SK-N-SH treated with all-trans-retinoic acid at 6 μM for 48 hours (cell line): ENCODE measurements around the gene CACNA2D3.

Experiments
- ATAC-seq: fragments of 200-7000 bp; cut with Tn5 transposase; 3 replicates; pipeline ENCODE4 v1.9.1; 2020; ENCODE audit warnings: mild to moderate bottlenecking, moderate library complexity
- ARNTL ChIP-seq: fragments of 450-650 bp; formaldehyde crosslinking; IDR thresholded peaks from 2 replicates; pipeline ENCODE4 v1.5.0; 2020; ENCODE audit warnings: low read depth, mild to moderate bottlenecking, moderate library complexity, borderline replicate concordance
- BACH2 ChIP-seq: fragments of 250-450 bp; sonication (Bioruptor Pico); IDR thresholded peaks from 2 replicates; pipeline ENCODE4 v1.9.0; 2021; ENCODE audit warnings: mild to moderate bottlenecking, borderline replicate concordance
- CSDC2 ChIP-seq: fragments of 250-450 bp; sonication (Bioruptor Pico); IDR thresholded peaks from 2 replicates; pipeline ENCODE4 v1.5.0; 2020; ENCODE audit warnings: mild to moderate bottlenecking, moderate library complexity
- ESRRG ChIP-seq: fragments of 250-450 bp; sonication (Bioruptor Pico); IDR thresholded peaks from 2 replicates; pipeline ENCODE4 v1.6.1; 2021; ENCODE audit warnings: mild to moderate bottlenecking
- GLIS3 ChIP-seq: fragments of 250-450 bp; sonication (Bioruptor Pico); IDR thresholded peaks from 2 replicates; pipeline ENCODE4 v1.5.0; 2020; ENCODE audit warnings: mild to moderate bottlenecking, moderate library complexity
- ISL1 ChIP-seq: fragments of 250-450 bp; sonication (Bioruptor Pico); IDR thresholded peaks from 2 replicates; pipeline ENCODE4 v2.1.2; 2022; ENCODE audit warnings: mild to moderate bottlenecking, moderate library complexity
- OSR1 ChIP-seq: fragments of 250-450 bp; sonication (Bioruptor Pico); IDR thresholded peaks from 2 replicates; pipeline ENCODE4 v1.8.0; 2022; ENCODE audit warnings: moderate library complexity, mild to moderate bottlenecking, inconsistent platforms
- PATZ1 ChIP-seq: fragments of 250-450 bp; sonication (Bioruptor Pico); IDR thresholded peaks from 2 replicates; pipeline ENCODE4 v1.8.0; 2020; ENCODE audit warnings: mild to moderate bottlenecking, moderate library complexity, borderline replicate concordance
- PPARA ChIP-seq: fragments of 250-450 bp; sonication (Bioruptor Pico); IDR thresholded peaks from 2 replicates; pipeline ENCODE4 v1.5.0; 2020; ENCODE audit warnings: mild to moderate bottlenecking, borderline replicate concordance
- RARB ChIP-seq: fragments of 250-450 bp; sonication (Bioruptor Pico); IDR thresholded peaks from 2 replicates; pipeline ENCODE4 v1.8.0; 2021; ENCODE audit warnings: mild to moderate bottlenecking, moderate library complexity
- SNAI2 ChIP-seq: fragments of 250-450 bp; sonication (Bioruptor Pico); IDR thresholded peaks from 2 replicates; pipeline ENCODE4 v1.5.0; 2020; ENCODE audit warnings: mild to moderate bottlenecking, moderate library complexity
- TOX ChIP-seq: fragments of 250-450 bp; sonication (Bioruptor Pico); IDR thresholded peaks from 2 replicates; pipeline ENCODE4 v1.8.0; 2021; ENCODE audit warnings: mild to moderate bottlenecking, moderate library complexity, borderline replicate concordance
- ZC3H10 ChIP-seq: fragments of 250-450 bp; sonication (Bioruptor Pico); IDR thresholded peaks from 2 replicates; pipeline ENCODE4 v1.5.1; 2021; ENCODE audit warnings: mild to moderate bottlenecking, moderate library complexity
- ZFP3 ChIP-seq: fragments of 250-450 bp; sonication (Bioruptor Pico); IDR thresholded peaks from 2 replicates; pipeline ENCODE4 v1.5.0; 2020; ENCODE audit warnings: mild to moderate bottlenecking, moderate library complexity
- ZNF565 ChIP-seq: fragments of 450-650 bp; formaldehyde crosslinking; conservative IDR thresholded peaks from 2 replicates; pipeline ENCODE4 v1.5.0; 2020; ENCODE audit warnings: low read depth, mild to moderate bottlenecking, moderate library complexity
- ZNF70 ChIP-seq: fragments of 450-650 bp; formaldehyde crosslinking; IDR thresholded peaks from 2 replicates; pipeline ENCODE4 v1.5.0; 2020; ENCODE audit warnings: mild to moderate bottlenecking, moderate library complexity
- ZNF8 ChIP-seq: fragments of 450-650 bp; formaldehyde crosslinking; IDR thresholded peaks from 2 replicates; pipeline ENCODE4 v1.5.0; 2020; ENCODE audit warnings: mild to moderate bottlenecking, moderate library complexity
- TF ChIP-seq, protein P1 (sequence below): fragments of 250-450 bp; sonication (Bioruptor Pico); IDR thresholded peaks from 2 replicates; pipeline ENCODE4 v1.8.0; 2021; ENCODE audit warnings: low read depth, mild to moderate bottlenecking, moderate library complexity, borderline replicate concordance
- TF ChIP-seq, protein P2 (sequence below): fragments of 250-450 bp; sonication (Bioruptor Pico); IDR thresholded peaks from 2 replicates; pipeline ENCODE4 v1.5.1; 2020; ENCODE audit warnings: low read depth, mild to moderate bottlenecking, moderate library complexity
- TF ChIP-seq, protein P3 (sequence below): fragments of 250-450 bp; sonication (Bioruptor Pico); IDR thresholded peaks from 2 replicates; pipeline ENCODE4 v1.5.0; 2020; ENCODE audit warnings: mild to moderate bottlenecking, moderate library complexity

Gene CACNA2D3

DNA sequence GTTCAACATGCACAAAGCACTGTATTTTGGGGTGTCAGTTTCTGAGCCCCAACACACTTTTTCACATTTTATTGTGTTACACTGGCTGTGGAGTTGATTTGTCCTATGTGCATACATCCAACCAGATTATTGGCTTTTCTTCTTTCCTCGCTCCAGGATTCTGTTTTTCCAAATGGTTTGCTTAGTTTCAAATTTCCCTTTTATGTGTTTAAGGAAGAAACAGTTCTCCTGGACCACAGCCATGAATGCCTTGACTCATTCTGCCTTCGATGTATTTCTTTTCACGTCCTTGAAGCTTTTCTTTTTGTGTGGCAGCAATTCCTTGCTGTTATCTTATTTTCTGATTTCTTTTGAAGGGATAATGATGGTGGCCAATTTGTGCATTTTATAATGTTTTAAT is 53.8 kb downstream of the CACNA2D3 start:
- TF ChIP-seq ISL1 (CRISPR knock-in tag) (no peak), ZFP3 (no peak), PPARA (no peak), SNAI2 (CRISPR knock-in tag) (no peak), BACH2 (CRISPR knock-in tag) (no peak), ZNF565 (CRISPR knock-in tag) (no peak), ESRRG (no peak)
- TF ChIP-seq, protein P1, sequence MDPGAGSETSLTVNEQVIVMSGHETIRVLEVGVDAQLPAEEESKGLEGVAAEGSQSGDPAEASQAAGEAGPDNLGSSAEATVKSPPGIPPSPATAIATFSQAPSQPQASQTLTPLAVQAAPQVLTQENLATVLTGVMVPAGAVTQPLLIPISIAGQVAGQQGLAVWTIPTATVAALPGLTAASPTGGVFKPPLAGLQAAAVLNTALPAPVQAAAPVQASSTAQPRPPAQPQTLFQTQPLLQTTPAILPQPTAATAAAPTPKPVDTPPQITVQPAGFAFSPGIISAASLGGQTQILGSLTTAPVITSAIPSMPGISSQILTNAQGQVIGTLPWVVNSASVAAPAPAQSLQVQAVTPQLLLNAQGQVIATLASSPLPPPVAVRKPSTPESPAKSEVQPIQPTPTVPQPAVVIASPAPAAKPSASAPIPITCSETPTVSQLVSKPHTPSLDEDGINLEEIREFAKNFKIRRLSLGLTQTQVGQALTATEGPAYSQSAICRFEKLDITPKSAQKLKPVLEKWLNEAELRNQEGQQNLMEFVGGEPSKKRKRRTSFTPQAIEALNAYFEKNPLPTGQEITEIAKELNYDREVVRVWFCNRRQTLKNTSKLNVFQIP, result no peak
- no peak for ATAC-seq

- TF ChIP-seq ESRRG (no peak), PPARA (no peak), ZC3H10 (CRISPR knock-in tag) (no peak)
- no peak for ATAC-seq
Measured at GRCh38 chr3:54177816-54178215, 55.5 kb downstream of the CACNA2D3 start.

DNA sequence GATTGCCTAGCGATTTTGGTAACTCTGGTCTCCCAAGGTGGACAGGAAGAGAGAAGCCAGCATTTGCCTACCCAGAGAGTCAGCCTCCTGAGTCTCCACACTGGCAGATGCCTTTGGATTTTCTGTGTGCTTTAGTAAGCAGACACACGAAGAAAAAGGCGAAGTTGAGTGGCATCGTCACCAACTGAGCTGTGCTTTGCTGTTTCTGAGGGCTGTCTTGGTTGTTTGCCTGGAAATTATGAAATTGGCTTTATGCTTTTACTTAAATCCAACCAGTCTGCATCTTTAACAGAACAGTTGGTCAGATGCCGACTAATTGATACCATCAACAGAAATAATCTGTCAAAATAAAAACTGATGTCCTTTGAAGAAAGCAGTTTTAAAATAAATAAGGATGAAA is 56.0 kb downstream of the CACNA2D3 start:
- TF ChIP-seq TOX (CRISPR knock-in tag) (no peak), ZFP3 (no peak), RARB (CRISPR knock-in tag) (no peak), ZNF70 (CRISPR knock-in tag) (no peak), CSDC2 (CRISPR knock-in tag) (no peak), PATZ1 (CRISPR knock-in tag) (no peak), GLIS3 (CRISPR knock-in tag) (no peak)
- TF ChIP-seq, protein P2, sequence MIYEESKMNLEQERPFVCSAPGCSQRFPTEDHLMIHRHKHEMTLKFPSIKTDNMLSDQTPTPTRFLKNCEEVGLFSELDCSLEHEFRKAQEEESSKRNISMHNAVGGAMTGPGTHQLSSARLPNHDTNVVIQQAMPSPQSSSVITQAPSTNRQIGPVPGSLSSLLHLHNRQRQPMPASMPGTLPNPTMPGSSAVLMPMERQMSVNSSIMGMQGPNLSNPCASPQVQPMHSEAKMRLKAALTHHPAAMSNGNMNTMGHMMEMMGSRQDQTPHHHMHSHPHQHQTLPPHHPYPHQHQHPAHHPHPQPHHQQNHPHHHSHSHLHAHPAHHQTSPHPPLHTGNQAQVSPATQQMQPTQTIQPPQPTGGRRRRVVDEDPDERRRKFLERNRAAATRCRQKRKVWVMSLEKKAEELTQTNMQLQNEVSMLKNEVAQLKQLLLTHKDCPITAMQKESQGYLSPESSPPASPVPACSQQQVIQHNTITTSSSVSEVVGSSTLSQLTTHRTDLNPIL (CRISPR knock-in tag), result no peak
- ATAC-seq, result no peak

DNA sequence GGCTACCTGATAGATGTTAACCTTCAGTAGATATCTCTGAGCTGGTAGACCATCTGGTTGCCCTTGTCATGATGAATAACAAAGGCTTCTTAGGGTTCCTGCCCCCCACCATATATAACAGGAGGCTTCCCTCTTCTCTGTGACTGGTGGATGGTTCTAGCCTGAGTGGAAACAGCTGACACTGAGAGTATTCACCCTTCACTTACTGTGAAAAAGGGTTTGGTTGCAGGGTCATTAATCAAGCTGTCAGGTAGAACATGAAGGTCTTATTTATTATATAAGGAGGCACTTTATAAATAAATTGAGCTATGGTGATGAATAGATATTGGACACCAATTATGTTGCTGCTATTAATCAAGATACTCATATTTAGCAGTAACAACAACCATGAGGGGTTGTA is 58.6 kb downstream of the CACNA2D3 start:
- no peak for TF ChIP-seq GLIS3 (CRISPR knock-in tag)
- TF ChIP-seq ZNF8 (CRISPR knock-in tag), result no peak
- no peak for TF ChIP-seq PATZ1 (CRISPR knock-in tag)
- TF ChIP-seq ZFP3, result no peak
- TF ChIP-seq ZC3H10 (CRISPR knock-in tag), result no peak
- TF ChIP-seq ESRRG, result no peak
- TF ChIP-seq OSR1 (CRISPR knock-in tag), result no peak
- TF ChIP-seq, protein P2 (CRISPR knock-in tag), result no peak
- TF ChIP-seq, protein P3, sequence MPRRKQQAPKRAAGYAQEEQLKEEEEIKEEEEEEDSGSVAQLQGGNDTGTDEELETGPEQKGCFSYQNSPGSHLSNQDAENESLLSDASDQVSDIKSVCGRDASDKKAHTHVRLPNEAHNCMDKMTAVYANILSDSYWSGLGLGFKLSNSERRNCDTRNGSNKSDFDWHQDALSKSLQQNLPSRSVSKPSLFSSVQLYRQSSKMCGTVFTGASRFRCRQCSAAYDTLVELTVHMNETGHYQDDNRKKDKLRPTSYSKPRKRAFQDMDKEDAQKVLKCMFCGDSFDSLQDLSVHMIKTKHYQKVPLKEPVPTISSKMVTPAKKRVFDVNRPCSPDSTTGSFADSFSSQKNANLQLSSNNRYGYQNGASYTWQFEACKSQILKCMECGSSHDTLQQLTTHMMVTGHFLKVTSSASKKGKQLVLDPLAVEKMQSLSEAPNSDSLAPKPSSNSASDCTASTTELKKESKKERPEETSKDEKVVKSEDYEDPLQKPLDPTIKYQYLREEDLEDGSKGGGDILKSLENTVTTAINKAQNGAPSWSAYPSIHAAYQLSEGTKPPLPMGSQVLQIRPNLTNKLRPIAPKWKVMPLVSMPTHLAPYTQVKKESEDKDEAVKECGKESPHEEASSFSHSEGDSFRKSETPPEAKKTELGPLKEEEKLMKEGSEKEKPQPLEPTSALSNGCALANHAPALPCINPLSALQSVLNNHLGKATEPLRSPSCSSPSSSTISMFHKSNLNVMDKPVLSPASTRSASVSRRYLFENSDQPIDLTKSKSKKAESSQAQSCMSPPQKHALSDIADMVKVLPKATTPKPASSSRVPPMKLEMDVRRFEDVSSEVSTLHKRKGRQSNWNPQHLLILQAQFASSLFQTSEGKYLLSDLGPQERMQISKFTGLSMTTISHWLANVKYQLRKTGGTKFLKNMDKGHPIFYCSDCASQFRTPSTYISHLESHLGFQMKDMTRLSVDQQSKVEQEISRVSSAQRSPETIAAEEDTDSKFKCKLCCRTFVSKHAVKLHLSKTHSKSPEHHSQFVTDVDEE (CRISPR knock-in tag), result no peak
- no peak for TF ChIP-seq ZNF565 (CRISPR knock-in tag)
- no peak for TF ChIP-seq ARNTL (CRISPR knock-in tag)
- TF ChIP-seq RARB (CRISPR knock-in tag), result no peak
- ATAC-seq, result no peak
